OCI-LY1 (cell line): ENCODE measurements around the gene CNTNAP5.

Experiments
- H2AFZ ChIP-seq: fragments of 200-600 bp; sonication (generic), shearing (Covaris generic); 2 replicates; pipeline ENCODE4 v1.6.0; 2014; ENCODE audit warnings: antibody characterized with exemption, mild to moderate bottlenecking, low read length
- H3F3A ChIP-seq: fragments of 200-600 bp; sonication (generic), shearing (Covaris generic); 2 replicates; pipeline ENCODE4 v1.6.0; 2014; ENCODE audit warnings: mild to moderate bottlenecking, antibody characterized with exemption, low read length, moderate library complexity; ENCODE audit not compliant: insufficient read depth
- H3K27ac ChIP-seq: fragments of 200-600 bp; sonication (generic); 2 replicates; pipeline ENCODE4 v1.5.1; 2014; ENCODE audit warnings: low read length, mixed run types, mild to moderate bottlenecking, low read depth; ENCODE audit not compliant: poor library complexity, severe bottlenecking
- H3K27me3 ChIP-seq: fragments of 200-600 bp; sonication (generic); 2 replicates; pipeline ENCODE4 v1.6.0; 2014; ENCODE audit warnings: antibody characterized with exemption, mild to moderate bottlenecking, low read length, moderate library complexity; ENCODE audit not compliant: insufficient read depth
- H3K36me3 ChIP-seq: fragments of 200-600 bp; sonication (generic); 2 replicates; pipeline ENCODE4 v1.6.1; 2014; ENCODE audit warnings: mild to moderate bottlenecking, antibody characterized with exemption, low read length, moderate library complexity, mixed read lengths; ENCODE audit not compliant: insufficient read depth
- H3K4me1 ChIP-seq: fragments of 200-600 bp; sonication (generic); 2 replicates; pipeline ENCODE4 v1.5.1; 2014; ENCODE audit warnings: mild to moderate bottlenecking, low read length, moderate library complexity; ENCODE audit not compliant: insufficient read depth, severe bottlenecking
- H3K4me2 ChIP-seq: fragments of 200-600 bp; sonication (generic), shearing (Covaris generic); 2 replicates; pipeline ENCODE4 v1.6.1; 2014; ENCODE audit warnings: low read length
- H3K4me3 ChIP-seq: fragments of 200-600 bp; sonication (generic); 2 replicates; pipeline ENCODE4 v1.5.1; 2014; ENCODE audit warnings: low read length, low read depth, mild to moderate bottlenecking, mixed read lengths; ENCODE audit not compliant: poor library complexity, severe bottlenecking
- H3K79me2 ChIP-seq: fragments of 200-600 bp; shearing (Covaris generic); 2 replicates; pipeline ENCODE4 v1.6.1; 2016; ENCODE audit warnings: mixed run types, low read length, mixed read lengths; ENCODE audit not compliant: insufficient read depth
- H3K9ac ChIP-seq: fragments of 200-600 bp; sonication (generic), shearing (Covaris generic); 2 replicates; pipeline ENCODE4 v1.6.1; 2014; ENCODE audit warnings: mild to moderate bottlenecking, low read length, mixed read lengths
- H3K9me2 ChIP-seq: fragments of 200-600 bp; sonication (generic), shearing (Covaris generic); 2 replicates; pipeline ENCODE4 v1.6.1; 2014; ENCODE audit warnings: low read depth, mild to moderate bottlenecking, low read length, mixed read lengths
- H3K9me3 ChIP-seq: fragments of 200-600 bp; shearing (Covaris generic); 2 replicates; pipeline ENCODE4 v1.6.1; 2014; ENCODE audit warnings: low read length, mixed read lengths
- H4K20me1 ChIP-seq: fragments of 200-600 bp; sonication (generic), shearing (Covaris generic); 2 replicates; pipeline ENCODE4 v1.6.0; 2016; ENCODE audit warnings: mild to moderate bottlenecking, low read length; ENCODE audit not compliant: insufficient read depth
- EZH2 ChIP-seq: fragments of 200-600 bp; sonication (generic), shearing (Covaris generic); IDR thresholded peaks from 2 replicates; pipeline ENCODE4 v1.8.0; 2017; ENCODE audit warnings: borderline replicate concordance, mixed run types, mild to moderate bottlenecking, antibody characterized with exemption, low read length, moderate library complexity, mixed read lengths
- TF ChIP-seq, protein P1 (sequence below): fragments of 200-600 bp; sonication (generic), shearing (Covaris generic); IDR thresholded peaks from 2 replicates; pipeline ENCODE4 v1.5.1; 2017; ENCODE audit warnings: mild to moderate bottlenecking, antibody characterized with exemption, low read length, moderate library complexity, mixed read lengths

CNTNAP5 gene

GRCh38 chr2:124602759-124603158 lies 577.7 kb downstream of the CNTNAP5 start:
- no peak overlapping the region for H3K27ac ChIP-seq
- H3K27me3 ChIP-seq: no peaks in the 10 kb centered on the region
- no peaks in the 10 kb centered on the region for H3K4me1 ChIP-seq
- TF ChIP-seq, protein P1, sequence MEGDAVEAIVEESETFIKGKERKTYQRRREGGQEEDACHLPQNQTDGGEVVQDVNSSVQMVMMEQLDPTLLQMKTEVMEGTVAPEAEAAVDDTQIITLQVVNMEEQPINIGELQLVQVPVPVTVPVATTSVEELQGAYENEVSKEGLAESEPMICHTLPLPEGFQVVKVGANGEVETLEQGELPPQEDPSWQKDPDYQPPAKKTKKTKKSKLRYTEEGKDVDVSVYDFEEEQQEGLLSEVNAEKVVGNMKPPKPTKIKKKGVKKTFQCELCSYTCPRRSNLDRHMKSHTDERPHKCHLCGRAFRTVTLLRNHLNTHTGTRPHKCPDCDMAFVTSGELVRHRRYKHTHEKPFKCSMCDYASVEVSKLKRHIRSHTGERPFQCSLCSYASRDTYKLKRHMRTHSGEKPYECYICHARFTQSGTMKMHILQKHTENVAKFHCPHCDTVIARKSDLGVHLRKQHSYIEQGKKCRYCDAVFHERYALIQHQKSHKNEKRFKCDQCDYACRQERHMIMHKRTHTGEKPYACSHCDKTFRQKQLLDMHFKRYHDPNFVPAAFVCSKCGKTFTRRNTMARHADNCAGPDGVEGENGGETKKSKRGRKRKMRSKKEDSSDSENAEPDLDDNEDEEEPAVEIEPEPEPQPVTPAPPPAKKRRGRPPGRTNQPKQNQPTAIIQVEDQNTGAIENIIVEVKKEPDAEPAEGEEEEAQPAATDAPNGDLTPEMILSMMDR: no peak
- no peak for TF ChIP-seq EZH2
- no peak overlapping the region for H3K4me3 ChIP-seq
- no peaks in the 10 kb centered on the region for H3F3A ChIP-seq
- H3K36me3 ChIP-seq: no peaks in the 10 kb centered on the region
- no peaks in the 10 kb centered on the region for H3K9me2 ChIP-seq
- no peaks in the 10 kb centered on the region for H3K79me2 ChIP-seq
- no peaks in the 10 kb centered on the region for H3K9me3 ChIP-seq
- no peaks in the 10 kb centered on the region for H4K20me1 ChIP-seq
- H3K9ac ChIP-seq: no peak overlapping the region
- H3K4me2 ChIP-seq: no peak overlapping the region
- H2AFZ ChIP-seq: no peak overlapping the region

GRCh38 chr2:124604940-124605339 lies 579.9 kb downstream of the CNTNAP5 start:
- H3F3A ChIP-seq: no peaks in the 10 kb centered on the region
- no peaks in the 10 kb centered on the region for H3K27me3 ChIP-seq
- H3K4me3 ChIP-seq: no peak overlapping the region
- no peaks in the 10 kb centered on the region for H4K20me1 ChIP-seq
- H3K36me3 ChIP-seq: no peaks in the 10 kb centered on the region
- H2AFZ ChIP-seq: no peak overlapping the region
- no peaks in the 10 kb centered on the region for H3K79me2 ChIP-seq
- no peak overlapping the region for H3K27ac ChIP-seq
- no peaks in the 10 kb centered on the region for H3K4me1 ChIP-seq
- H3K4me2 ChIP-seq: no peak overlapping the region
- no peaks in the 10 kb centered on the region for H3K9me2 ChIP-seq
- no peaks in the 10 kb centered on the region for H3K9me3 ChIP-seq
- H3K9ac ChIP-seq: no peak overlapping the region
- TF ChIP-seq, protein P1: no peak
- TF ChIP-seq EZH2: no peak

- Histone ChIP-seq H3K27ac (no peak overlapping the region), H3K9me3 (no peaks in the 10 kb centered on the region), H3F3A (no peaks in the 10 kb centered on the region), H3K9ac (no peak overlapping the region), H3K79me2 (no peaks in the 10 kb centered on the region), H3K9me2 (no peaks in the 10 kb centered on the region), H3K4me2 (no peak overlapping the region), H3K36me3 (no peaks in the 10 kb centered on the region), H3K4me3 (no peak overlapping the region), H2AFZ (no peak overlapping the region), H3K27me3 (no peaks in the 10 kb centered on the region), H3K4me1 (no peaks in the 10 kb centered on the region), H4K20me1 (no peaks in the 10 kb centered on the region)
- TF ChIP-seq, protein P1: no peak
- TF ChIP-seq EZH2: no peak
Observed at GRCh38 chr2:124607679-124608078, 582.6 kb downstream of the CNTNAP5 start.
